Iris pigment epithelial cell (primary cell): ENCODE data around the gene DAG1.

Experiments used
- DNase-seq: peaks from one replicate; pipeline ENCODE4 v3.0.0-alpha.2; 2011; ENCODE audit warnings: low read depth

The DAG1 gene

DNA sequence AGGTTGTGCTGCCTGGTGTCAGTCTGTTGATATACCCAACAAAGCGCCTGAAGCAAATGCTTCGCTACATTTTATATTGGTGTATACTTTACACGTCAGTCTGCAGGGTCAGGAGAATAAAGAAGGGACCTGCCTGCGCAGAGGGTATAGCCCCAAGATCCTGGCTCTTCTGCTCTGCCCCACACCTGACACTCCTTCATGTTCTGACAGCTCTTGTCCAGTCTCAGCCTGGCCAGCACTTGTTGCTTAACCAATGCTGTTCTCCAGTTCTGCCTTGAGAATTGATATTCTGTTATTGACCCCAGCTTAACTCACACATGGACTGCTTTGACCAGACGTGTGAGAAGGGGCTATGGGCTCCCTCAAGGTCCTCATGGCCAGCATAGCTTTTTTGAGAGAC, 48.4 kb downstream of the DAG1 start:
- no peak for DNase-seq

DNA sequence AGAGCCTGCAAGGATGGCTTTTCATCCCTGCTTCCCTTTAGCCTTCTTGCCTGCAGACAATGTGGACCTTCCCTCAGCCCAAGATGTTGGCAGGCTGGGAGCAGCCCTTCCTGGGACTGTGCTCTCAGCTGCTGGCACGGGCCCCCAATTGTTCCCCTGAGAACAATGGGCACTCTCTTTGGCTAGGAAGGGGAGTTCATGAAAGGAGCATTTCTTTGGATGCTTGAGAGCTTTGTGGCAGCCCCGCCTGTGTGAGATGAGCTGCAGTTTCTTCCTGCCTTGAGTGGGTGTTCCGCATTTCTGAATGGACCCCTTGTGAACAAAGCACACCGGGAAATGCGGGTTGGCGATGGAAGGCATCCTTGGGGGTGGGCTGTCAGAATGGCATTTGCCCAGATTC, 49.2 kb downstream of the DAG1 start:
- no peak for DNase-seq

DNA sequence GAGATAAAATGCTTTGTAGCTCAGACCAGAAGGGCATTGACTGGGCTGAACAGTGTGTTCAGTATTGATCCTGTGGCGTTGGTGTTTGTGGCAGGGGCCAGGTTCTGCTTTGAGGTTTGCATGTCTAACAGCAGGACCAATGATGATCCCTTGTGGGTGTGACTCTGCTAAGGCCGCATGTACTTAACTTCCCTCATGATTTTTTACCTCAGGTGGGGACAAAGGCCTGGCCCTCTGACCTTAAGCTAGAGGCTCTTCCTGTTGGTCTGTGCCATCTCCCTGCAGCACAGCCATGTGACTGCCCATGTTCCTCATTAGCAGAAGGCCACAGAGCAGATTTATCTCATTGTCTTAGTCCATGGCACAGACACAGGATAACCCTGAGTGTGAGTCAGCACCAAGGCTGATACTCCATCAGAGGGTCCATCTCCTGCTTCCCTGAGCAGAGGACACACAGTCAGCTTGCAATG, 49.9 kb downstream of the DAG1 start:
- DNase-seq = no peak

DNA sequence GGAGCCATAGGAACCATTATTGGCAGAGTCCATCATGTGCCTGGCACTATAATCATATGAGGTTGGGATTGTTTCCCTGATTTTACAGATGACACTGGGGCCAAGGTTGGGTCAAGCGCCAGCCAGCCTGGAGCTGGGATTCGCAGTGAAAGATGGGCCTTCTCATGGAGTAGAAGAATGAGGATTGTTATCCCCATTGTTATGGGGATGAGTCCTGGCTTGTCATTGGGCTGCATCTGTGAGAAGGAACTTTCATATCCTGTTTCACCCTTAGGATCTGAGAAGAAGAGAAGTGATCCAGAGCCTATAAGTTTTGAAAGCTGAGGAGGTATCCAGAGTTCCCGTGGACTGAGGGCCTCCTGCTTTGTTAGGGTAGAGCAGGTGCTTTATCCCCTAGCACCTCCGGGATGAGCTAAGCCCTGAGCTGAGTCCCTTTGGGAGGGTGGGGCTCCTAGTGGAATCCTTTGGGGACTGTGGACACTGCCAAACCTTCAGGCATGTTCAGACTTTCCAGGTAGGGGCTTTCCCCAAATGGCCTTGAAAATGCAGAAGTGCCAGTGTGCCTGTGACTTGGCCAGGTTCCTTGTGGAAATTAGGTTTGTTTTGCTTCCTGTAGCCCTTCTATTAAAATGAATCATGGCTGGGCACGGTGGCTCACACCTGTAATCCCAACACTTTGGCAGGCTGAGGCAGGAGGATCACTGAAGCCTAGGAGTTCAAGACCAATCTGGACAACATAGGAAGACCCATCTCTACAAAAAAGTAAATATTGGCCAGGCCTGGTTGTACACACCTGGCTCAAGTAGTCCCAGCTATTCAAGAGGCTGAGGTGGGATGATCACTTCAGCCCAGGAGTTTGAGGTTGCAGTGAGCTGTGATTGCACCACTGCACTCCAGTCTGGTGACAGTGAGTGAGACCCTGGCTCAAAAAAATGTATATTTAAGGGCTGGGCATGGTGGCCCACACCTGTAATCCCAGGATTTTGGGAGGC, 54.0 kb downstream of the DAG1 start:
- DNase-seq = no peak

DNA sequence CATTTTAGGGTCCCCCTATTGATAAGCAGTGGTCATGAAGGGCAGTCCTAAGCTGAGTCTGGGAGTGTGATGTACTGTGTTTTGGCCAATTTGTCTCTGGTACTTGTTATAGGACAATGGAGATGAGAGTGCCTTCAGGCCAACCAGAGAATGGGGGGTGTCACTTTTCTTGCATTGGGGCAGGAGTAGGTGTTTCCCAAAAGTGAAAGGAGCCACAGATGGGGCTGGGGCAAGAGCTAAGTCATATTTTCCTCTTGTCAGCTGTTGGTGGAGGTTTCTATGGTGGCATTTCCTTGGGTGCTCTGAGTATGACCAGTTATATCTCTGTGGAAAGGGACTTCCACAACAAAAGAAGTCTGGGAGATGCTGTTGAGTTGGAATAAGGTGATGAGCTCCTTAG, 59.5 kb downstream of the DAG1 start:
- DNase-seq = no peak

DNA sequence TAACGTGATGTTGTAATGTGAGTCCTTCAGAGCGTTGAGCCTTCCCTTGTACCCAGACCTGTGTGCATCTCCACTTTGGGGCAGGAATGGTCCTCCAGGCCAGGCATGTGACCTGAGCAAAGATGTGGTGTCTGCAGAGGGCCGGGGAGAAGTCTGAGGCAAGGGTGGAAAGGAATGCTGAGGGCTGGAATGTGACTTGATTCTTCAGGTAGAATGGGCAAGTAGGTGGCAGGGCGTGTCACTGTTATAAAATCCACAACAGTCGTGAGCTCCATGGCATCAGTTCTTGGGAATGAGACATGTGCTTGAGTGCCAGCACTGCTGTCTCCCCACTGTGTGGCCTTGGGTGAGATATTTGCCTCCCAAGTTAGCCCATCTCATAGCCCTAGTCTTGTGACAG, 60.2 kb downstream of the DAG1 start:
- DNase-seq = no peak

DNA sequence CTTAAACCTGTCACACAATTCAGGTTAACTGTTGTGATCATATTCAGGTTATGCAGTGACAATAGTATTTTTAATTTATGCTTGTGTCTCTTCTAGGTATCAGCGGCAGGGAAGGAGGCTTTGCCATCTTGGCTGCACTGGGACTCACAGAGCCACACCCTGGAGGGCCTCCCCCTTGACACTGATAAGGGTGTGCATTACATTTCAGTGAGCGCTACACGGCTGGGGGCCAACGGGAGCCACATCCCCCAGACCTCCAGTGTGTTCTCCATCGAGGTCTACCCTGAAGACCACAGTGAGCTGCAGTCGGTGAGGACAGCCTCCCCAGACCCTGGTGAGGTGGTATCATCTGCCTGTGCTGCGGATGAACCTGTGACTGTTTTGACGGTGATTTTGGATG, 60.6 kb downstream of the DAG1 start:
- DNase-seq = no peak

DNA sequence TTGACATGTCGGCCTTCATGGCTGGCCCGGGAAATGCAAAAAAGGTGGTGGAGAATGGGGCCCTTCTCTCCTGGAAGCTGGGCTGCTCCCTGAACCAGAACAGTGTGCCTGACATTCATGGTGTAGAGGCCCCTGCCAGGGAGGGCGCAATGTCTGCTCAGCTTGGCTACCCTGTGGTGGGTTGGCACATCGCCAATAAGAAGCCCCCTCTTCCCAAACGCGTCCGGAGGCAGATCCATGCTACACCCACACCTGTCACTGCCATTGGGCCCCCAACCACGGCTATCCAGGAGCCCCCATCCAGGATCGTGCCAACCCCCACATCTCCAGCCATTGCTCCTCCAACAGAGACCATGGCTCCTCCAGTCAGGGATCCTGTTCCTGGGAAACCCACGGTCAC, 61.2 kb downstream of the DAG1 start:
- DNase-seq = no peak

DNA sequence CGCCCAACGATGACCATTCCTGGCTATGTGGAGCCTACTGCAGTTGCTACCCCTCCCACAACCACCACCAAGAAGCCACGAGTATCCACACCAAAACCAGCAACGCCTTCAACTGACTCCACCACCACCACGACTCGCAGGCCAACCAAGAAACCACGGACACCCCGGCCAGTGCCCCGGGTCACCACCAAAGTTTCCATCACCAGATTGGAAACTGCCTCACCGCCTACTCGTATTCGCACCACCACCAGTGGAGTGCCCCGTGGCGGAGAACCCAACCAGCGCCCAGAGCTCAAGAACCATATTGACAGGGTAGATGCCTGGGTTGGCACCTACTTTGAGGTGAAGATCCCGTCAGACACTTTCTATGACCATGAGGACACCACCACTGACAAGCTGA, 61.6 kb downstream of the DAG1 start:
- no peak for DNase-seq

DNA sequence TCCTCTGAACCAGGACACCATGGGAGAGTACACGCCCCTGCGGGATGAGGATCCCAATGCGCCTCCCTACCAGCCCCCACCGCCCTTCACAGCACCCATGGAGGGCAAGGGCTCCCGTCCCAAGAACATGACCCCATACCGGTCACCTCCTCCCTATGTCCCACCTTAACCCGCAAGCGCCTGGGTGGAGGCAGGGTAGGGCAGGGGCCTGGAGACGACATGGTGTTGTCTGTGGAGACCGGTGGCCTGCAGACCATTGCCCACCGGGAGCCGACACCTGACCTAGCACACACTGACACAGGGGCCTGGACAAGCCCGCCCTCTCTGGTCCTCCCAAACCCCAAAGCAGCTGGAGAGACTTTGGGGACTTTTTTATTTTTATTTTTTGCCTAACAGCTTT, 63.0 kb downstream of the DAG1 start:
- DNase-seq = no peak

DNA sequence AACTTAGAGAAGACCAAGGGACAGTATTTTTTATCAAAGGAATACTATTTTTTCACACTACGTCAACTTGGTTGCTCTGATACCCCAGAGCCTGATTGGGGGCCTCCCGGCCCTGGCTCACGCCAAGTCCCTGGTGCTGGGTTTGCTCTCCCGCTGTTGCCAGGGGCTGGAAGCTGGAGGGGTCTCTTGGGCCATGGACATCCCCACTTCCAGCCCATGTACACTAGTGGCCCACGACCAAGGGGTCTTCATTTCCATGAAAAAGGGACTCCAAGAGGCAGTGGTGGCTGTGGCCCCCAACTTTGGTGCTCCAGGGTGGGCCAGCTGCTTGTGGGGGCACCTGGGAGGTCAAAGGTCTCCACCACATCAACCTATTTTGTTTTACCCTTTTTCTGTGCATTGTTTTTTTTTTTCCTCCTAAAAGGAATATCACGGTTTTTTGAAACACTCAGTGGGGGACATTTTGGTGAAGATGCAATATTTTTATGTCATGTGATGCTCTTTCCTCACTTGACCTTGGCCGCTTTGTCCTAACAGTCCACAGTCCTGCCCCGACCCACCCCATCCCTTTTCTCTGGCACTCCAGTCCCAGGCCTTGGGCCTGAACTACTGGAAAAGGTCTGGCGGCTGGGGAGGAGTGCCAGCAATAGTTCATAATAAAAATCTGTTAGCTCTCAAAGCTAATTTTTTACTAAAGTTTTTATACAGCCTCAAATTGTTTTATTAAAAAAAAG, 63.9 kb downstream of the DAG1 start:
- DNase-seq = no peak

DNA sequence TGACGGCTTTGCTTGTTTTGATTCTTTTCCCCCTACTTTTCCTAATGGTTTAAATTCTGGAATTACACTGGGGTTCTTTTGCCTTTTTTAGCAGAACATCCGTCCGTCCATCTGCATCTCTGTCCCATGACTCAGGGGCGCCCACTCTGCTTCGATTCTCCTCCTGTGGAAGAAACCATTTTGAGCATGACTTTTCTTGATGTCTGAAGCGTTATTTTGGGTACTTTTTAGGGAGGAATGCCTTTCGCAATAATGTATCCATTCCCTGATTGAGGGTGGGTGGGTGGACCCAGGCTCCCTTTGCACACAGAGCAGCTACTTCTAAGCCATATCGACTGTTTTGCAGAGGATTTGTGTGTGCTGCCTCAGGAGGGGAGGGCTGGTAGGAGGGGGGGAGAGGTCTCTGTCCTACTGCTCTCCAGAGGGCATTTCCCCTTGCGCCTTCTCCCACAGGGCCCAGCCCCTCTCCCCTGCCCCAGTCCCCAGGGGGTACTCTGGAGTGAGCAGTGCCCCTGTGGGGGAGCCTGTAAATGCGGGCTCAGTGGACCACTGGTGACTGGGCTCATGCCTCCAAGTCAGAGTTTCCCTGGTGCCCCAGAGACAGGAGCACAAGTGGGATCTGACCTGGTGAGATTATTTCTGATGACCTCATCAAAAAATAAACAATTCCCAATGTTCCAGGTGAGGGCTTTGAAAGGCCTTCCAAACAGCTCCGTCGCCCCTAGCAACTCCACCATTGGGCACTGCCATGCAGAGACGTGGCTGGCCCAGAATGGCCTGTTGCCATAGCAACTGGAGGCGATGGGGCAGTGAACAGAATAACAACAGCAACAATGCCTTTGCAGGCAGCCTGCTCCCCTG, 64.7 kb downstream of the DAG1 start:
- DNase-seq = no peak

DNA sequence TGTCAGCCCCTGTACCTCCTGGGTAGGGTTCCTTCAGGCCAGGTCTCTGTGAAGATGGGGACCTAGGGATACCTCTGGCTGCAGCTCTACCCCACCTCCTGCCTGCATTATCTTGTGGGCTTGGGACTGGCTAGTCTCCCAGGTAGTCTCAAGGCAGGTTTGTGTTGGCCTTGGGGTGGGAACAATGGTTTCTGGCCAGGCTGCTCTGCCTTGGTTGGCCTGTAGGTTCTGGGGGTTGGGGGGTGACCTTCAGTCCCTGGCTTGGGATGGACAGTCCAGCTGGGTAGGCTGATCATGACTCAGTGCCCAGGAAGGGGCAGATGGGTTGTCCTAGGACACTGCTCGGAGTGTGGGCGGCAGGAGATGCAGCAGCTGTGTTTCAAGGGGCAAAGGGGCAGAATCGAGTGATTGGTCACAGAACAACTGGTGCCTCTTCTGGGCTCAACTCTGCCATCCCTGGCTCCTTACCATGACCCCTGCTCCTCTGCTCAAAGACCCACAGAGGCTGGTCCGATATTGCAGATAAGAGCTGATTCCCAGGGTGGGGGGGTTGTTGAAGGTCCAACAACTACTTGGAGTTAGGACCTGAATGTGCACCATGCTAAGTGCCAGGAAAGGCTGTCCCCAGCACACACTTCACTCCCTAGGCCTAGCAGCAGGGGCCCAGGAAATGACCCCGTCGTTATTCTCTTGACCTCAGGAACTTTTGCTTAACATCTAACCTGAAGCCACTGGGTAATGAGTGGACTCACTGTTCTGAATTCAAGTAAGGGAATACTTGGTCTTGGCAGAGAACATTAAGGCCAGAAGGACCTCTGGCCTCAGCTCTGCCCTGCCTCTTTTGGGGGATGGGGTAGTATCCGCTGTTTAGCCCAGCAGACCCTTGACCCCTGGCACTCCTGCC, 66.2 kb downstream of the DAG1 start:
- no peak for DNase-seq

DNA sequence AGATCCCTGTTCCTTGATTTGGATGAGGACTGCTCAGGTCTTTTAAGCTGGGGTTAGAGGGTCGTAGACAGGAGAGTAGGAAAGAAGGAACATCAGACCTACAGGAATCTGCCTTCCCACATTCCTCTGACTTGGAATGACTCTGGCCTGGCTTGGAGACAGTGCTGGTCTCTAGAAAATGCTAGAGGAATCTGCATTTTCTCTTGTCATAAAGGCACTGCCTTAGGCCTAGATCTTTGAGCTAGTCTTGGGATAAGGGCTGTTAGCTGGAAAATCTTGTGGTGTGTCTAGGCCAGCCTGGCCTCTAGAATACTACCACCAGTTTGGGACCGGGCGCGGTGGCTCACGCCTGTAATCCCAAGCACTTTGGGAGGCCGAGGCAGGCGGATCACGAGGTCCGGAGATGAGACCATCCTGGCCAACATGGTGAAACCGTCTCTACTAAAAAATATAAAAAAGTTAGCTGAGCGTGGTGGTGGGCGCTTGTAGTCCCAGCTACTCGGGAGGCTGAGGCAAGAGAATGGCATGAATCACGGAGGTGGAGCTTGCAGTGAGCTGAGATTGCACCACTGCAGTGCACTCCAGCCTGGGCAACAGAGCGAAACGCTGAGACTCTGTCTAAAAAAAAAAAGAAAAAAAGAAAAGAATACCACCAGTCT, 66.9 kb downstream of the DAG1 start:
- no peak for DNase-seq

DNA sequence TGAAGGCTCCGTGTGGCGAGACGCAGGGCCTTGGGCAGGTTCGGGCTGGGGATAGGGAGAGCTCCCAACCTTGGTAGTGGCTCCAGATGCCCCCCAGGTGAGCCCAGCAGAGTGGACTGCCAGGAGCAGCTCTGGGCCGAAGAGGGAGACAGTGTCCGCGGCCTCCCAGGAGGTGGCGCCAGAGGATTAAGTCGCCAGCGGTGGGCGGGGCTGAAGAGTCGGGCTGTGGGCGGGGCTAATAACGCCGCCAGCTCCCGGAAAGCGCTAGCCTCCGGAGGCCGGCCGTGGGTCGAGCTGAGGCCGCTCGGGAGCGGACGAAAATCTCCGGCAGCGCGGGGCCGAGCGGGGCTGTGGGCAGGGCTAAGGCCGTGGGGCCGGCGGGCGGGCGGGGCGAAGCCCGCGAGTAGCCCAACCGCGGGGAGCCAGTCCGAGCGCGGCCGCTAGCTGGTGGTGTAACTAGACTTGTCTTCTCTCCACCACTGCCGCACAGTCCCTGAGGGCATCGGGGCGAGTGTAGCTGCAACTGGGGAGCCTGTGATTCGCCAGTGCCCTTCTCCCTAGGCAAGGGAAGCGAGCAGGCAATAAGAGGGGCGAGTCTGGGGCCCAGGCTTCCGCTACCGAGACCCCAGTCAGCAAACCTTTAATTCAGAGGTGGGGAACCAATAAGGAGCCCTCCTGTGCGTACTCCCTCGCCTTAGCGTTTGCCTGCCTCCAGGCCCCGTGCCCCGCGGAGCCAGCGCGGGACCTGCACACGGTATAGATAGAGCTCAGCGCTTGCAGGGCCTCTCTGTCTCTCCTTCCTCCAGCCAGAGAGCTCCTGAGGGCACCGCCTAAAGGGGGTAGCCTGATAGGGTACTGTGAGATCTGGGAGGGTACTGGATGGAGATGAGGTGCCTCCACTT, 69.8 kb downstream of the DAG1 start:
- DNase-seq = peak; percentile 93

DNA sequence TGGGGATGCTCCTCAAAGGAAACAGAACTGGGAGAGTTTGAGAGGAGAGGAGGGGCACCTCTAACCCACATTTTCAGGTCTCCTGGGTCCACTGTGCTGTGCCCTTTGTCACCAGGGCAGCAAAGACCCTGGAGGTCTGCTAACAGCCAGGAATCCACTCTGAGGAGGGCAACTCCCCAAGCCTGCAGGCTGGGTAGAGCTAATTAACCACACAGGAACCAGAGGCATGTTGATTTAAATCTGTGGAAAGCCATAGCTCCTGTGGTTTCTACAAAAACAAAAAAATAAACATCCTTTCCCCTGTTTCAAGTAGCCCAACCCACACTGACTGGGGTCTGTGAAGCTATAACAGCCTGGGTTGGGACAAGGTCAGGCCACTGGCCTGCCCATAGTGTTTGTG, 82.0 kb downstream of the DAG1 start:
- DNase-seq = no peak

DNA sequence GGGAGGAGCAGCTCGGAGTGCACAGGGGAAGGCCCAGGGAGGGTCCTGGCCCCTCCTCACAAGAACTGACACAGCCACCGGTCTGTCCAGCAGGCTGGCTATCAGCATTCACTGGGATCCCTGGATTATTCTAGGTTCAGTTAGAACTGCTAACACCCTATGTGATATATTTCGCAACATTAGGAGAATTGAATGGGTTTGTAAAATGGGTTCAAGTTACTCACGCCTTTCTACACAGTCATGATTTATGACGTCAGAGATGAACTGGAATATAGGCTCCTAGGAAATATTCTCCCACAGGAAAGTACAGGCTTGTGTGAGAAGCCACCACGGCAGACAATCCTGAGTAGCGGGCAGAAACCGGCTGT, 83.2 kb downstream of the DAG1 start:
- peak; percentile 69 for DNase-seq

DNA sequence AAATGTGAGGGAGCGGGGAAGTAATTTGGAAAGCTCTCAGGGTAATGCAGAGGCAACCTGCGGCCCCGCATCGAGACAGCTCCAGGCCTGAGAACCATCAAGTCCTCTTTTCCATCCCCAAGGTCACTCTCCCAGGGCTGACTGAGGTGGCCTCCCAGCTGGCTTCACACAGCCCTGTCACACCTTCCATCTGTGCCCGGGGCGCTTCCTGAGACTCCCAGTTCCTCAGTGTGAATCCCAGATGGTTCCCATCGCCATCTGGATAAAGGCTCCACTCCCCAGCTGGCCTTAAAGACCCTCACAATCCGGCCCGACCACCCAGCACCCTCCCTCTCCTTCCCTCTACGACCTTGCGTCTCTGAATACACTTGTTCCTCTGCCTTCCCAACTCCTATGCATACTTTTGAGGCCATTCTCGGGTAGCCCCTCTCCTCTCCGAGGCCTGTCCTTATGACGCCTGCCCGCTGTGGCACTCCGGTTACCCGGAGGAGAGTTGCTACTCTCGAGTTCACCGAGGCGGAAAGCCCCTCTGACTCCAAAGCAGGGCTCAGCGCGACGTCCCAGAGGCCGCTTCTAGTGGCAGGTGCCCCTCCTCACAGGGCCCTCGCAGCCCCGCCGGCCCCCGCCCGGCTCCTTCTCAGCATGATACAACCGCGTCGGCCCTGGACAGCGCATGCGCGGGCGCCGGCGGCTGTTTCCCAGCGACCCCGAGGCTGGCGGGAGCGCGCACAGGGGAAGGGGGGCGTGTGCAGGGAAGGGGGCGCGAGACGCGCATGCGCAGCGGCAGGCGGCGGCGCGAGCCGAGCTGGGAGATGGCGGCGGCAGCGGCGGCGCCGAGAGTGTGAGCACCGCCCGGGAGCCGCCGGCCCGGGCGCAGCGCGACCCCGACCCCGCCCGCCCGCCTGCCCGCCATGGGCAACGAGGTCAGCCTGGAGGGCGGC, 83.9 kb downstream of the DAG1 start, which contains the start of gene BSN:
Gene BSN, plus strand, starts transcription at position 786 of the 941 bp plus-strand sequence. Its CDS starts 126 bp downstream, at position 912.
- peak; percentile 79 for DNase-seq
